AG08396 (cell line): ENCODE data around the gene NDUFB10.
"Not testable (repeated sequence)": the region's sequence is repeated elsewhere in the genome, so short reads cannot be mapped to it uniquely, and the experiment has no call there.

Experiments used
- DNase-seq: peaks from one replicate; pipeline ENCODE4 v3.0.0; 2012; ENCODE audit warnings: low spot score, mixed read lengths

NDUFB10 gene

GRCh38 chr16:1959269-1960039 lies at the start of gene NDUFB10:
Gene NDUFB10, plus strand, starts transcription at chr16:1959538. Its CDS starts 87 bp downstream, at chr16:1959625.
- peak; percentile 95 for DNase-seq

GRCh38 chr16:1909561-1910231 lies 49.6 kb upstream of the NDUFB10 start:
- no peak for DNase-seq

GRCh38 chr16:1911467-1912214 lies 47.7 kb upstream of the NDUFB10 start:
- no peak for DNase-seq

GRCh38 chr16:1912215-1912543 lies 47.2 kb upstream of the NDUFB10 start:
- no peak for DNase-seq

GRCh38 chr16:1913327-1914083 lies 45.8 kb upstream of the NDUFB10 start:
- no peak for DNase-seq

- DNase-seq, result no peak
Measured at GRCh38 chr16:1914084-1914608, 45.2 kb upstream of the NDUFB10 start.

- DNase-seq, result no peak
Measured at GRCh38 chr16:1914988-1915387, 44.4 kb upstream of the NDUFB10 start.

- no peak for DNase-seq
Measured at GRCh38 chr16:1915732-1916639, 43.4 kb upstream of the NDUFB10 start.

DNA sequence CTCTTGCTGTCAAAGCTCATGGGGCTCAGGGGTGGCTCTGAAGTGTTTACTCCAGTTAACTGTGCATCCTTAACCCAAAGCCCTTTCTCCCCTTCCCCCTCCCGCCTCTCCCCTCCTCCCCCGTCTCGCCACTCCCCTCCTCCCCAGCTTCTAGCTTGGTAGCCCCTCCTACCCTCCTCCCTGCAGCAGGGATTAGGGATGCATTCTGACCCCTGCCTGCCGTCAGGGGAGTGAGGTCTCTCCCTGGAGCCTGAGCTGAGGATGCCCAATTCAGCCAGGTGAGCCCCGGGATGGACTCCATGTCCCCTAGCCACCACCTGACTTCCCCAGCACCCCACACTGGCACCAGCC lies 42.7 kb upstream of the NDUFB10 start:
- DNase-seq, result no peak

- no peak for DNase-seq
Measured at GRCh38 chr16:1917056-1917664, 42.2 kb upstream of the NDUFB10 start.

- DNase-seq, result no peak
Measured at GRCh38 chr16:1917665-1918350, 41.5 kb upstream of the NDUFB10 start.

DNA sequence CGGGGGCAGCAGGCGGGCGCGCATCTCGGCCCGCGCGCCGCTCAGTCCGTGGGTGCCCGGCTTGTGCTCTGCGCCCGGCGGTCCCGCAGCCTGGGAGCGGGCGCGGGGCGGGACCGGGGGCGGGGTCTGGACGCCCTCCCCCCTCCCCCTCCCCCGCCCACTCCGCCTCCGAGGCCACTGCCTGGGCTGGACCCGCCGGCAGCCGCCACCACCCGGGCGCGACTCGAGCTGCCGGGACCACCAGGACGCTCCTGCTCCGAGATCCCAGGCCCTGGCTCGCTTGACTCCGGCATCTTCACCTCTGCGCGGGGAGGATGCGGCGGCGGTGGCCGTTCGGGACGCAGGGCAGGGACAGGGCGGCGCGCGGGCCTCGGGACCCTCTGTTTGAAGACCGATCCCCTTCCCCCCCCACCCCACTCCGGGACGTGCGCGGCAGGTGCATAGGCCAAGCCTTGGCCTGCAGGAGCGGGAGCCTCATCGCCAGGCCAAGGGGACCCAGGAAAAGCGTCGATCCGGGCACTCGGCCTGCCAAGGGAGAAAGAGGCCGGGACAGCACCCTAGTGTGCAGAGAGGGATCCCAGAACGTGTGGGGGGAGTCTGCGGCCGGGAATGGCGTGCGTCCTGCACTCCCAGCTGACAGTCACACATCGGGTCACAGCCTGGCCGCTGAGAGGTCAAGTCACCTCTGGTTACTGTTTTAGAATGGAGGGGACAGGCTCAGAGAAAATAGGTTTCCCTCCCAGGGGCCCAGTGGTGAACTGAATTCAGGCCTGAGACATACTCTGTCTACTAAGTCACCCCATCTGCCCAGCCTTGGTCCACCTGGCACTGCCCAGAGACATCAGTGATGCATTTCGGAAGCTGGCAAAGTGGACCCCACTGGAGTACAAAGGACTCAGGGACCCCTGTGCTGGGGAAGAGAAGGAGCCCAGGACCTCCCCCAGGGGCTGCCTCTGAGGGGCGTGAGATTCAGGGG lies 40.7 kb upstream of the NDUFB10 start, which contains the start of gene HS3ST6:
Gene HS3ST6 (minus strand): TSS at position 65 of the 976 bp plus-strand sequence. CDS start 92 bp downstream, outside the sequence.
- DNase-seq, result no peak

GRCh38 chr16:1919327-1919998 lies 39.9 kb upstream of the NDUFB10 start:
- DNase-seq, result no peak

DNA sequence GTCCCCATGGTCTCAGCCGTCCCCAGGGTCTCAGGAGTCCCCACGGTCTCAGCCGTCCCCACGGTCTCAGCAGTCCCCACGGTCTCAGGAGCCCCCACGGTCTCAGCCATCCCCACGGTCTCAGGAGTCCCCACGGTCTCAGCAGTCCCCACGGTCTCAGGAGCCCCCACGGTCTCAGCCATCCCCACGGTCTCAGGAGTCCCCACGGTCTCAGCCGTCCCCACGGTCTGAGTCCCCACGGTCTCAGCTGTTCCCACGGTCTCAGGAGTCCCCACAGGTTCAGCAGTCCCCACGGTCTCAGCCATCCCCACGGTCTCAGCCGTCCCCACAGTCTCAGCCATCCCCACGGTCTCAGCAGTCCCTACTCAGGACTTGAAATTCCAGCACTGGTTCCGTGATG lies 39.2 kb upstream of the NDUFB10 start:
- DNase-seq, result not testable (repeated sequence)

DNA sequence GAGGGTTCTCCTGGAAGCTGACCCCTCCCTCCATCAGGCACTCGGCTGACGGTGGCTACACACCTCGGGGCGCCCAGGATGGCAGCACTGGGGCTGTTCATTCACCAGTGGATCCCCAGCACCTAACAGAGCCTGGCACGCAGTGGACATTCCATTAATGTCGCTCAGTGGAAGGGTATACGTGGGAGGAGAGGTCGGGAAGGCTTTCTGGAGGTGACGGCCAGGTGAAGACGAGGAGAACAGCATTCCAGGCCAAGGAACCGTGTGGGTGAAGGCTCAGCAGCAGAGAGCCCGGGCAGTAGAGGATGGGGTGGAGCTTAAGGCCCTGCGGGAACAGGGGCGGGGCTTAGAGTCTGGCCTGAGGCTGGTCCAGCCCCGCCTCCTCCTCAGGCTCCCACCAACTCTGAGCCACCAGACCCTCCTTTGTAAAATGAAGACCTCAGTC lies 38.6 kb upstream of the NDUFB10 start:
- no peak for DNase-seq

DNA sequence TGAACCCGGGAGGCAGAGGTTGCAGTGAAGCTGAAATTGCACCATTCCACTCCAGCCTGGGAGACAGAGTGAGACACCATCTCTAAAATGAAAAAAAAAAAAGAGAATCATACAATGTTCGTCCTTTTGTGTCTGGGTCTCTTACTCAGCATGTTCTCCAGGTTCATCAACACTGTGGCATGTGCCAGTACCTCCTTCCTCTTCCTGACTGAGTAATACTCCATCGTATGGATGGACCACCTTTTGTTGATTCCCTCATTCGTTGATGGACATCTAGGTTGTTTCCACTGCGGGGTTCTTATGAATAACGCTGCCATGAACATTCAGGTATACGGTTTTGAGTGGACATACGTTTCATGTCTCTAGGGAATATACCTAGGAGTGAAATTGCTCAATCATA lies 37.0 kb upstream of the NDUFB10 start:
- no peak for DNase-seq

GRCh38 chr16:1923299-1924034 lies 35.9 kb upstream of the NDUFB10 start:
- no peak for DNase-seq
